Cardiac muscle cell (in vitro differentiated cells and primary cell): ENCODE data around the gene FNDC11. TPM values are rescaled to one million over a fixed set of nuclear protein-coding genes. Genes with fewer than 3 reads are reported as not detected.

Experiments
- DNase-seq, 2 donors: peaks; one replicate each; pipeline versions ENCODE4 v3.0.0 to v3.0.0-alpha.2; 2010 to 2017; ENCODE audit warnings: low read depth in 1 of 2, low spot score in 1 of 2
- H3K27ac ChIP-seq: fragments of 200-600 bp; sonication (generic); 2 replicates; pipeline ENCODE4 v1.5.1; 2016
- H3K27me3 ChIP-seq: fragments of 200-600 bp; sonication (generic); 2 replicates; pipeline ENCODE4 v1.6.0; 2016; ENCODE audit warnings: control low read depth
- H3K36me3 ChIP-seq: fragments of 200-600 bp; sonication (generic); 2 replicates; pipeline ENCODE4 v1.5.1; 2016; ENCODE audit warnings: control low read depth
- H3K4me1 ChIP-seq: fragments of 200-600 bp; sonication (generic); 2 replicates; pipeline ENCODE4 v1.8.1; 2017; ENCODE audit warnings: low read depth, mild to moderate bottlenecking, mixed run types
- H3K4me3 ChIP-seq: fragments of 200-600 bp; sonication (generic); 2 replicates; pipeline ENCODE4 v1.5.1; 2016; ENCODE audit warnings: mild to moderate bottlenecking
- H3K9me3 ChIP-seq: fragments of 200-600 bp; sonication (generic); 2 replicates; pipeline ENCODE4 v1.5.1; 2017; ENCODE audit warnings: low read depth, mild to moderate bottlenecking, control low read depth
- polyA plus RNA-seq: library from polyadenylated mRNA; unstranded; fragments of >200 nt; fragmentation: Nextera tagmentation; extraction: Ambion mirVana; gene quantifications from 2 replicates; pipeline ENCODE4 v1.2.1, GENCODE V29; 2016
- total RNA-seq: library from RNA; depleted of rRNA; stranded (reverse); fragments of >200 nt; gene quantifications from 2 replicates; pipeline ENCODE4 v1.2.3, GENCODE V29; 2016
- TF ChIP-seq, protein P1 (sequence below): IDR thresholded peaks from 2 replicates; pipeline ENCODE4 v1.5.1; 2012; ENCODE audit warnings: low read depth, mild to moderate bottlenecking, low read length

Gene FNDC11
- total and polyA plus RNA-seq, 2 experiments from 2014 or later: 0.09 to 3.4 TPM

DNA sequence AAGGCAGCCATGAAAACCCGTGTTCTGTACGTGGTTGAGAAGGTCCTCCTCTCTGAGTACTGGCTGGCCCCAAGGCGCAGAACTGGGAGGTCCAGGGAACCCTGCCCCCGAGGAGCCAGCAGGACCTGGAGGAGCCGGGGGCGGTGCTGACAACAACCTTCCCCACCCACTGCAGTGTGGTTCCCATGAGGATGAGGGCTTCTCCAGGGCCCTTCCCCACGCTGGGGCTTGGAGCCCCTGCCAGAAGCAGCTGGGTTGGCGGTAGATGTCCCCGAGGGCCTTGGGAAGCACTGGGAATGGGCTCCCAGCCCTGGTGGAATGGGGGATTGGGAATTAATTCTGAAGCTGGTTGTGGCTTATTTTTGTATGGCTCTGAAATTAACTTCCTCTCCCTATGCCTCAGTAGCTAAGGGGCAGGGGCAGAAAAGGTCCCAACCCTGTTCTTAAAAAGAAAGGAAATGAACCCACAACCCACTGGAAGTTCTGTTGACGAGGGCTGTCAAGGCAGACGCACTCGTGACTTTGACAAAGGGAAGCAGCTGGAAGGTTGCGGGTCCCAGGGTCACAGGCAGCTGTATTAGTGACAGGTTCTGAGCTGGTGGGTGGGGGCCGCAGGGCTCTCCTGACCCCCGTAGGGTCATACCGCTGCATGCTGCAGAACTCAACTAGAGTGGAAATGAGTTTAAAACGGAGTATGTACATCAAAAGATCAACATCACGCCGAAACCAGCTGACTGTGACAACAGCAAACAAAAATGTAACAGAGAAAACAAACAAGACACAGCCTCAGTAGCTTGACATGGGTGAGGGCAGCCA, 34.0 kb downstream of the FNDC11 start:
- no peaks in the 10 kb centered on the region for H3K27me3 ChIP-seq
- H3K4me3 ChIP-seq: no peak overlapping the region
- H3K36me3 ChIP-seq: peaks cover 9% of the 10 kb centered on the region
- DNase-seq: no peak
- no peaks in the 10 kb centered on the region for H3K9me3 ChIP-seq
- no peaks in the 10 kb centered on the region for H3K4me1 ChIP-seq
- no peak overlapping the region for H3K27ac ChIP-seq
- TF ChIP-seq, protein P1, sequence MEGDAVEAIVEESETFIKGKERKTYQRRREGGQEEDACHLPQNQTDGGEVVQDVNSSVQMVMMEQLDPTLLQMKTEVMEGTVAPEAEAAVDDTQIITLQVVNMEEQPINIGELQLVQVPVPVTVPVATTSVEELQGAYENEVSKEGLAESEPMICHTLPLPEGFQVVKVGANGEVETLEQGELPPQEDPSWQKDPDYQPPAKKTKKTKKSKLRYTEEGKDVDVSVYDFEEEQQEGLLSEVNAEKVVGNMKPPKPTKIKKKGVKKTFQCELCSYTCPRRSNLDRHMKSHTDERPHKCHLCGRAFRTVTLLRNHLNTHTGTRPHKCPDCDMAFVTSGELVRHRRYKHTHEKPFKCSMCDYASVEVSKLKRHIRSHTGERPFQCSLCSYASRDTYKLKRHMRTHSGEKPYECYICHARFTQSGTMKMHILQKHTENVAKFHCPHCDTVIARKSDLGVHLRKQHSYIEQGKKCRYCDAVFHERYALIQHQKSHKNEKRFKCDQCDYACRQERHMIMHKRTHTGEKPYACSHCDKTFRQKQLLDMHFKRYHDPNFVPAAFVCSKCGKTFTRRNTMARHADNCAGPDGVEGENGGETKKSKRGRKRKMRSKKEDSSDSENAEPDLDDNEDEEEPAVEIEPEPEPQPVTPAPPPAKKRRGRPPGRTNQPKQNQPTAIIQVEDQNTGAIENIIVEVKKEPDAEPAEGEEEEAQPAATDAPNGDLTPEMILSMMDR: no peak

DNA sequence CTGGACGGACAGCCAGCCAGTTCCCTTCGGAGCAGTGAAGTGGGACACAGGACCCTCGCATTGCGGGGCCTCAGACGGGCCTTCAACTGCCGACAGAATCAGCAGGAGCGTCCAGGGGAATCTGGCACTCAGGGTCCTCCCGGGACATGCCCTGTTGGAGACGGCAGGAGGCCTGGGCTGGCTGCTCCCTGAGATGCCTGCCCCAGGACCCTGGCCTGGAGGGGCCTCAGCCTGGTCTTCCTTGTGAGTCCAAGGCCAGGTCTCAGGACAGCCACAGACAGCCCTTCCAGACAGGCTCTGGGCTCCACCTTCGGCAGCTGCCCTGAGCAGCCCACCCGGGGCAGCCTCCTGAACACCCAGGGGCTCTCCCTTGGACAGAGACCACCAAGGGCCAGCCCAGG, 34.7 kb downstream of the FNDC11 start:
- Histone ChIP-seq H3K9me3 (no peaks in the 10 kb centered on the region), H3K27me3 (no peaks in the 10 kb centered on the region), H3K4me3 (no peak overlapping the region), H3K36me3 (peaks cover 9% of the 10 kb centered on the region), H3K4me1 (no peaks in the 10 kb centered on the region), H3K27ac (no peak overlapping the region)
- TF ChIP-seq, protein P1: no peak
- DNase-seq: no peak

DNA sequence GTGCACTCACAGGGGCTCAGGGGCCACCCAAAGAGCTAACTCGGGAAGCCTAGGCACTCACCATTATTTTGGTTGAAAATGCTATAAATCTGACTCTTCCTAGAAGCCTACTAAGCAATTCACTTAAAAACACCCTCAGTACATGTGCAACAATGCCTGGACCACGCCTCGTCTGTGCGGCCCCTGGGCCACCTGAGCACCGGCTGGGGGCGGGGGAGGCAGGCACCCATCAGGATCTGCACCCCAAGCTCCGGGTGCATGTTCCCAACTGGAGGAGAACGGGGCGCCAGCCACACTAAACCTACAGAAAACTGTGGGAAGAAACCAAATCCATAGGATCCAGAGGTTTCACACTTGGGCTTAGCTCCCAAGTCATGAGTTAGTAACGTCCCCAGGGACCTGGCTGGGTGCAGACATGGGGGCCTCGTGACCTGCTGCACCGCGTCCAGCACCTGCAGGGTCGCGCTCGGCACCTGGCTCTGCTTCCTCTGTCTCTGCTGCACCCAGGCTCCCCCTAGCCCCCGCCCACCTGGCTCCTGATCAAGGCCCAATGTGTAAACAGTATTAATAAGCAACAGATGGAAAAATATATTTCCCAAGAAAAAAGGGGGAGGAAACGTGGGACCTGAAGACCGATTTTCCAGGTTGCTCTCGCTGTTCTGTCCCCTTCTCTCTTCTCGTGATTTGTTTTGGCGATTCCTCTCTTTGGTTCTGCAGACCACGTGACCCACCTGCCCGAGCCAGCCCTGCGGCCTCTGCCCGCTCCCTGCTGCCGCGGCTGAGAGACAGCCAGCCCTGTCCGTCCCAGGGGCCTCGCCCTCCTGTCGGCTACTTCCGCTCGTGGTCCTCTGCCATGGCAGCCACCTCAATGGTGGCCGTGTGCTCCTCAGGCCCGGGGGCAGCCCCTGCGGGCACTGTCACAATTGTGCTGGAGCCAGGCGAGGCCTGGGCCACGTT, 35.6 kb downstream of the FNDC11 start:
- TF ChIP-seq, protein P1: no peak
- Histone ChIP-seq H3K4me1 (no peaks in the 10 kb centered on the region), H3K9me3 (no peaks in the 10 kb centered on the region), H3K4me3 (no peak overlapping the region), H3K27ac (no peak overlapping the region), H3K36me3 (peaks cover 9% of the 10 kb centered on the region), H3K27me3 (no peaks in the 10 kb centered on the region)
- no peak for DNase-seq

DNA sequence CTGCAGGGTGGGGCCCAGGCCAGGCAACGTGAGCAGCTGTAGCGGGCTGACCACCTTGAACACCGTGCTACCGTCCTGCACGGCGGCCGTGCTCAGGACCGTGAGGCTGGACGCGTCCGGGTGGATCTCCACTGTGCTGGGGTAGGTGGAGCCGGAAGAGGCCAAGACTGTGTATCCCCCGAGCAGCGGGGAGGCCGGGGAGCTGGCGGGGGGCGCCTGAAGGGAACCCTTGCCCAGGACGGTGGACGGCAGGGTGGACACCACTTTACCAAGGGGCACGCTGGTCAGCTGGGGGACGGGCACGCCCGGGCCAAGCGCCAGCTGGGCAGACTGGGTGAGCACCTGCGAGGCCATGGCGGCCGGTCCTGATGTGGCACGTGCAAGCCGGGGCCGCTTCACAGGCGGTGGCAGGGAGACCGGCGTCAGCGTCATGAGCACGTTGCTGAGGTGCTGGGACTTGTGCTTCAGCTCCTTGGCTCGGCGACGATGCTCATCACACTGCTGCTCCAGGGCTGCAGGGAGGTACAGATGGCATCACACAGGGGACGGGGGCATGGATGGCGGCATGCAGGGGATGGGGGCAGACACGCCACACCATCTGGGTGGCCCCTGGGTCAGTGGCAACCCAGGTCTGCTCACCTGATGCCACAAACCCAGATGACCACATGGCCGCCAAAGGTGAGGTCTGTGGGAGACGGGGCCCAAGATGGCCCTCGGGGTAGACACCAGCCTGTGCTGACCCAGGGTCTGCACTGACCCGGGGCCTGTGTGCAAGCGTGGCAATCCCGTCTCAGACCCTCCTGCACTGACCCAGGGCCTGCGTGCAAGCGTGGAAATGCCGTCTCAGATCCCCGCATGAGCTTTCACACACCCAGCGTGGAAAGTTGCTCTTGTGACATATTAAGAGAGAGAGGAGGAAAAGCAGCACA, 36.5 kb downstream of the FNDC11 start:
- Histone ChIP-seq H3K36me3 (peaks cover 11% of the 10 kb centered on the region), H3K9me3 (no peaks in the 10 kb centered on the region), H3K4me1 (no peaks in the 10 kb centered on the region), H3K27me3 (no peaks in the 10 kb centered on the region), H3K27ac (no peak overlapping the region), H3K4me3 (no peak overlapping the region)
- DNase-seq: no peak
- TF ChIP-seq, protein P1: no peak

DNA sequence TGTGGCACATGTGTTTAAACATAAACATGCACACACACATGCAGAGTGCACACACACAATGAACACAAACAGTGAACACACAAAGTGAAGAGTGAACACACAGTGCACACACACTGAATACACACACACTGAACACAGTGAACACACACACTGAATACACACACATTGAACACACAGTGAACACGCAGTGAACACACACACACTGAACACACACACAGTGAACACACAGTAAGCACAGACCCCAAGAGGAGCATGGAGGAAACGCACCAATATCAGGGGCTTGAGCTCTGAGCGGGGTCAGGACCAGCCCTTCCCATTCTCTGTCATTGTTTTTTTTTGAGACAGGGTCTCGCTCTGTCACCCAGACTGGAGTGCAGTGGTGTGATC, 37.2 kb downstream of the FNDC11 start:
- TF ChIP-seq, protein P1: no peak
- no peak for DNase-seq
- Histone ChIP-seq H3K4me3 (no peak overlapping the region), H3K27me3 (no peaks in the 10 kb centered on the region), H3K4me1 (no peaks in the 10 kb centered on the region), H3K36me3 (peaks cover 11% of the 10 kb centered on the region), H3K27ac (no peak overlapping the region), H3K9me3 (no peaks in the 10 kb centered on the region)
